ENCODE results near the gene MAB21L4. TPM values are rescaled to one million over a fixed set of nuclear protein-coding genes. Genes with fewer than 3 reads are reported as not detected.

Gene MAB21L4
- total RNA-seq, 1 donor from 2014 or later, result 2.1 TPM

DNA sequence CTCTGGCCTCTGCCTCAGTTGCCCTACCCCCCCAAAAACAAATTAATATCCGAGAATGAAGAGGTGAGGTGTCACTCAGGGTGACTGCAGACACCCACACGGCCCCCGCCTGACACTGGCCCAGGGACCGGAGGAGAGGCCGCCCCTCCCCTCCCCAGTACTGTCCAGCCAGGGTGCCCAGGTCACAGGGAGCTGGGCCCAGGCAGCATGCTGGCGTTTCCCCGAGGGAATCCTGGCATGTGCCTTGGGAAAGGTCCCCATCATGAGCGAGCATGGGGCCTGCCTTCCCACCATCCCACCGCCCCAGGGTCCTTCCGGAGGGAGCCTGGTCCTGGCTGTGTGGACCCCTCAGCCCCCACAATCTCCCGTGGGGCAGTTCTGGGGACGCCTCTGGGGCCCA lies 3.0 kb downstream of the MAB21L4 start:
- Histone ChIP-seq H3K4me3 (ENCODE audit: low read depth, low read length) (no peak overlapping the region), H3K27me3 (ENCODE audit: control insufficient read depth, insufficient read depth, low read length) (peaks cover 7% of the 10 kb centered on the region), H3K36me3 (ENCODE audit: control insufficient read depth, insufficient read depth, low read length) (no peaks in the 10 kb centered on the region)
- TF ChIP-seq, protein P1, sequence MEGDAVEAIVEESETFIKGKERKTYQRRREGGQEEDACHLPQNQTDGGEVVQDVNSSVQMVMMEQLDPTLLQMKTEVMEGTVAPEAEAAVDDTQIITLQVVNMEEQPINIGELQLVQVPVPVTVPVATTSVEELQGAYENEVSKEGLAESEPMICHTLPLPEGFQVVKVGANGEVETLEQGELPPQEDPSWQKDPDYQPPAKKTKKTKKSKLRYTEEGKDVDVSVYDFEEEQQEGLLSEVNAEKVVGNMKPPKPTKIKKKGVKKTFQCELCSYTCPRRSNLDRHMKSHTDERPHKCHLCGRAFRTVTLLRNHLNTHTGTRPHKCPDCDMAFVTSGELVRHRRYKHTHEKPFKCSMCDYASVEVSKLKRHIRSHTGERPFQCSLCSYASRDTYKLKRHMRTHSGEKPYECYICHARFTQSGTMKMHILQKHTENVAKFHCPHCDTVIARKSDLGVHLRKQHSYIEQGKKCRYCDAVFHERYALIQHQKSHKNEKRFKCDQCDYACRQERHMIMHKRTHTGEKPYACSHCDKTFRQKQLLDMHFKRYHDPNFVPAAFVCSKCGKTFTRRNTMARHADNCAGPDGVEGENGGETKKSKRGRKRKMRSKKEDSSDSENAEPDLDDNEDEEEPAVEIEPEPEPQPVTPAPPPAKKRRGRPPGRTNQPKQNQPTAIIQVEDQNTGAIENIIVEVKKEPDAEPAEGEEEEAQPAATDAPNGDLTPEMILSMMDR (IDR thresholded peaks at IDR 0.05; ENCODE audit: insufficient read depth, low read length, poor library complexity, severe bottlenecking), result no peak
- DNase-seq (ENCODE audit: low read depth), result no peak

DNA sequence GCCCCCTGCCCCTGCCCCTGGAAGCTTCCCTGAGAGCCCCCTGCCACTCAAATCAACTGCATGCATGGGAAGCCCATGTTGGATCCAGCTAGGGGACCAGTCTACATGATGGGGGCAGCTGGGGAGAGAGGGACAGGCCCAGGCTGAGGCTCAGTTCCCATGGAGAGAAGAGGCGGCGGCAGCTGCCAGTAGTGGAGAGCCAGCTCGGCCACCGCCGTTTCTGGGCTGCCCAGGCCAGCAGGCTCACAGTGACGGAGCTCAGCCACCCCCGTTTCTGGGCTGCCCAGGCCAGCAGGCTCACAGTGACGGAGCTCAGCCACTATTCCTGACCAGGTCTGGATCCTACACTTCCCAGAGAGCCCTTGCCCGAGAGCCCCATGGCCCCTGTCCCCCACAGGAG lies 3.6 kb downstream of the MAB21L4 start:
- no peak overlapping the region for H3K4me3 ChIP-seq (ENCODE audit: low read depth, low read length)
- no peaks in the 10 kb centered on the region for H3K36me3 ChIP-seq (ENCODE audit: control insufficient read depth, insufficient read depth, low read length)
- H3K27me3 ChIP-seq (ENCODE audit: control insufficient read depth, insufficient read depth, low read length), result peaks cover 7% of the 10 kb centered on the region
- TF ChIP-seq, protein P1 (IDR thresholded peaks at IDR 0.05; ENCODE audit: insufficient read depth, low read length, poor library complexity, severe bottlenecking), result no peak
- DNase-seq (ENCODE audit: low read depth), result no peak

DNA sequence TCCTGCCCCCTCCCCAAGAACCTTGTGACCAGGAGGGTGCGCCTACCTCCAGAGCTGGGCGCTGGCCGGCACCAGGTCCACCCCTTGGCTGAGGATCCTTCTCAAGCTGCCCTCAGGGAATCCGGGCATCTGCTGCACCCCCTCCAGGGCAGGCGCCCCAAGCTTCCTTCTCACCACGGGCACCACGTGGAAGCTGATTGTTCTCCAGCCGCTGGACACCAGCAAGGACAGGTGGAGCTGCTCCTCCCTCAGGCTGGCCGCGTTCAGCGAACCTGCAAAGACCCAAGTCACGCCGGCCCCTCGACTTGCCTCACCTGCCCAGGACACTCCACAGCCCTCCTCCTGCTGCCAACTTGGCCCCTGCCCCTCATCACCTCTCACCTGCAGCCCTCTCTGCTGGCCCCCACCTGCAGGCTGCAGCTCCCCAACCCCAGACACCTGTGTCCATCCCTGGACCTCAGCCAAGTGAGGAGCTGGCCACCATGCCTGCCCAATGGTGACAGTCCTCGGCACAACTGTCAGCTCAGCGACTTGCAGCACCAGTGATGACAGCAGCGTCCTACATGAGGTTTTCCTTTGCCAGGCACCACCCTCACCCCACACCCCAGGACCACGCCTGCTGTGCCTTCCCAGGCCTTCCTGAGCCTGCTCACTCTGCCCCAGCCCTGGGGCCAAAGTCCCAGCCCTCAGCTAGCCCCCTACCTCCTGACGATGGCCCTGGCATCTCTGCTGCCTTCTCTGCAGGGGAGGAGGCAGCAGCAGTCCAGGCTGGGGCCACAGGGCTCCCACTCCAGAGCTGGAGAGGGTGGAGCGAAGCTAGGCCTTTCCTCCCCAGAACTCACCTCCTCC lies 4.2 kb downstream of the MAB21L4 start:
- Histone ChIP-seq H3K36me3 (ENCODE audit: control insufficient read depth, insufficient read depth, low read length) (no peaks in the 10 kb centered on the region), H3K4me3 (ENCODE audit: low read depth, low read length) (no peak overlapping the region), H3K27me3 (ENCODE audit: control insufficient read depth, insufficient read depth, low read length) (peaks cover 5% of the 10 kb centered on the region)
- no peak for DNase-seq (ENCODE audit: low read depth)
- TF ChIP-seq, protein P1 (IDR thresholded peaks at IDR 0.05; ENCODE audit: insufficient read depth, low read length, poor library complexity, severe bottlenecking), result no peak

DNA sequence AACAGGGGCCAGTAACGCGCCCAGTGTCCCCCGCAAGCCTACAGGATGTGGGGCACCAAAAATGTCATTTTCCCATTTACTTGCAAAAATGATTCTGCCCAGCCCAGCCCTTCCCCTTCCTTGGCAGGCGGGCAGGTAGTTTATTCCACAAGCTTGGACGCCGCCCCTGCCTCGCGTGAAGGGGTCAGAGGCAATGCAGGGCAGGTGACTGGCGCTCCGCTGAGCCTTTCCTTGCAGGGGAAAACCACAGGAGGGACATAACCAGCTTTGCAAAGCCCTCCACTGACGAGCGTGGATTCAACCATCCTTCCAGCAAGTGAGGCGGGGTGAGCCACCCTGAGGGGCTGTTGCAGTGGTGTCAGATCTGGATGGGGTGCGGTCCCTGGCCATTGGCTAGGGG lies 5.3 kb downstream of the MAB21L4 start:
- TF ChIP-seq, protein P1 (IDR thresholded peaks at IDR 0.05; ENCODE audit: insufficient read depth, low read length, poor library complexity, severe bottlenecking), result no peak
- no peak for DNase-seq (ENCODE audit: low read depth)
- Histone ChIP-seq H3K36me3 (ENCODE audit: control insufficient read depth, insufficient read depth, low read length) (no peaks in the 10 kb centered on the region), H3K27me3 (ENCODE audit: control insufficient read depth, insufficient read depth, low read length) (peaks cover 5% of the 10 kb centered on the region), H3K4me3 (ENCODE audit: low read depth, low read length) (no peak overlapping the region)

DNA sequence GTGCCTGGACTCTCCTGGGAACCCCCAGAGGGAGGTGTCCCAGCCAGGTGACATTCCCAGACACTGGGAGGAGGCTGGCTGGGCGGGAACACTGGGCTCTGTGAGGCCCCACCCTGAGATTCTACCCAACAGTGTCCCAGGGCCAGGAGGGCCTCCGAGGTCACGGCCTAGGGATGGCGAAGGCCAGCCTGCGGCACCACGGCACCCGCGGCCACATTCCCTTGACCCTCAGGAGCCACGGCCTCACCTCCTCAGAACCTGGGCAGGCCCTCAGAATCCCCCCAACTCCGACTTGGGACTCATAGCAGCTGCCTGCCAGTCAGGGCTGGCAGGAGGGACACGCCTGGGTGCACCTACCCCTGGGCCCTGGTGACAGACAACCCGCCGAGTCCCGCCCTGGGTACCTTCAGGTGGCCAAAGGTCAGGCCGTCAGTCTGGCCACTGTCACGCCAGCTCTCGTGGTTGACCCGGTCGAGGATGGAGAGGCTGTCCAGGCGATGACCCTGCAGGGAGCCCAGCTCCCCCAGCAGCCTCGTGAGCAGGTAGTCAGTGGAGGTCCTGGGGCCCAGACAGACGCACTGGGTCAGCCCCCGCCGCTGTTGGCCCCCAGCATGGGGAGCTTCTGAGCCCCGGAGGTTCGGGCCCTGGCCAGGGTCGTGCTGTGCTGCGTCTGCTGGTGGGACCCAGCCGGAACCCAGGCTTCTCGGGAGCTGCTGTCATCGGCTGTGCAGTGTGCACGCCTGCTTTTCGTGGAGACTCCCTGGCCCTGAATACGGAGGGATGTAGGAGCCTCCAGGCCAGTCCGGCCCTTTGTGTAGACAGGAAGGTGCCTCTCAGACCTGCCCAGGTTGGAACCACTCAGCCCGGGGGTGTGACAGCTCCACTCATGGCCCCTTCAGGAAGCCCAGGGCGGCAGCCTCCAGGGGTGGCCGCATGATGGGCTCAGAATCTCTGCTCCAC lies 6.1 kb downstream of the MAB21L4 start:
- no peak for DNase-seq (ENCODE audit: low read depth)
- H3K27me3 ChIP-seq (ENCODE audit: control insufficient read depth, insufficient read depth, low read length), result peaks cover 5% of the 10 kb centered on the region
- TF ChIP-seq, protein P1 (IDR thresholded peaks at IDR 0.05; ENCODE audit: insufficient read depth, low read length, poor library complexity, severe bottlenecking), result no peak
- H3K4me3 ChIP-seq (ENCODE audit: low read depth, low read length), result no peak overlapping the region
- H3K36me3 ChIP-seq (ENCODE audit: control insufficient read depth, insufficient read depth, low read length), result no peaks in the 10 kb centered on the region
